Measurements from ENCODE around the gene LRMDA.

Gene LRMDA

GRCh38 chr10:76297780-76298281 is 866.4 kb downstream of the LRMDA start:
- TF ChIP-seq NFIC (IDR thresholded peaks at IDR 0.05) (no peak), ZBTB7A (IDR thresholded peaks at IDR 0.05; ENCODE audit: low read depth) (no peak), TCF12 (IDR thresholded peaks at IDR 0.05; ENCODE audit: low read depth) (no peak), TAF1 (IDR thresholded peaks at IDR 0.05; ENCODE audit: low read depth) (no peak), USF1 (IDR thresholded peaks at IDR 0.05) (no peak), CEBPB (IDR thresholded peaks at IDR 0.05) (no peak), TEAD4 (IDR thresholded peaks at IDR 0.05) (no peak), RAD21 (IDR thresholded peaks at IDR 0.05; ENCODE audit: low read depth) (no peak), EGR1 (IDR thresholded peaks at IDR 0.05) (no peak), MAX (IDR thresholded peaks at IDR 0.05) (no peak), EP300 (IDR thresholded peaks at IDR 0.05; ENCODE audit: borderline replicate concordance) (no peak), CREB1 (IDR thresholded peaks at IDR 0.05; ENCODE audit: low read depth) (no peak), FOXM1 (IDR thresholded peaks at IDR 0.05; ENCODE audit: borderline replicate concordance, low read depth) (no peak), YY1 (IDR thresholded peaks at IDR 0.05; ENCODE audit: low read depth) (no peak), REST (IDR thresholded peaks at IDR 0.05; ENCODE audit: low read depth) (no peak)

GRCh38 chr10:76298329-76298728 is 866.9 kb downstream of the LRMDA start:
- TF ChIP-seq TEAD4 (IDR thresholded peaks at IDR 0.05) (no peak), RAD21 (IDR thresholded peaks at IDR 0.05; ENCODE audit: low read depth) (no peak), CREB1 (IDR thresholded peaks at IDR 0.05; ENCODE audit: low read depth) (no peak), ZBTB7A (IDR thresholded peaks at IDR 0.05; ENCODE audit: low read depth) (no peak), MAX (IDR thresholded peaks at IDR 0.05) (no peak), EP300 (IDR thresholded peaks at IDR 0.05; ENCODE audit: borderline replicate concordance) (no peak), NFIC (IDR thresholded peaks at IDR 0.05) (no peak), CEBPB (IDR thresholded peaks at IDR 0.05) (no peak), REST (IDR thresholded peaks at IDR 0.05; ENCODE audit: low read depth) (no peak), TCF12 (IDR thresholded peaks at IDR 0.05; ENCODE audit: low read depth) (no peak), YY1 (IDR thresholded peaks at IDR 0.05; ENCODE audit: low read depth) (no peak), EGR1 (IDR thresholded peaks at IDR 0.05) (no peak), USF1 (IDR thresholded peaks at IDR 0.05) (no peak), FOXM1 (IDR thresholded peaks at IDR 0.05; ENCODE audit: borderline replicate concordance, low read depth) (no peak)

- no peak for TF ChIP-seq EP300 (IDR thresholded peaks at IDR 0.05; ENCODE audit: borderline replicate concordance)
- no peak for TF ChIP-seq EGR1 (IDR thresholded peaks at IDR 0.05)
- TF ChIP-seq CEBPB (IDR thresholded peaks at IDR 0.05): no peak
- no peak for TF ChIP-seq TEAD4 (IDR thresholded peaks at IDR 0.05)
- TF ChIP-seq CREB1 (IDR thresholded peaks at IDR 0.05; ENCODE audit: low read depth): no peak
- no peak for TF ChIP-seq USF1 (IDR thresholded peaks at IDR 0.05)
- TF ChIP-seq RAD21 (IDR thresholded peaks at IDR 0.05; ENCODE audit: low read depth): no peak
- TF ChIP-seq NFIC (IDR thresholded peaks at IDR 0.05): no peak
- TF ChIP-seq YY1 (IDR thresholded peaks at IDR 0.05; ENCODE audit: low read depth): no peak
- no peak for TF ChIP-seq TCF12 (IDR thresholded peaks at IDR 0.05; ENCODE audit: low read depth)
- TF ChIP-seq FOXM1 (IDR thresholded peaks at IDR 0.05; ENCODE audit: borderline replicate concordance, low read depth): no peak
- TF ChIP-seq REST (IDR thresholded peaks at IDR 0.05; ENCODE audit: low read depth): no peak
- no peak for TF ChIP-seq MAX (IDR thresholded peaks at IDR 0.05)
- no peak for TF ChIP-seq TAF1 (IDR thresholded peaks at IDR 0.05; ENCODE audit: low read depth)
- TF ChIP-seq ZBTB7A (IDR thresholded peaks at IDR 0.05; ENCODE audit: low read depth): no peak
Measured at GRCh38 chr10:76299501-76299900, 868.1 kb downstream of the LRMDA start.

Data from Ishikawa (cell line).